ENCODE results near the gene SEC24B.

SEC24B gene

DNA sequence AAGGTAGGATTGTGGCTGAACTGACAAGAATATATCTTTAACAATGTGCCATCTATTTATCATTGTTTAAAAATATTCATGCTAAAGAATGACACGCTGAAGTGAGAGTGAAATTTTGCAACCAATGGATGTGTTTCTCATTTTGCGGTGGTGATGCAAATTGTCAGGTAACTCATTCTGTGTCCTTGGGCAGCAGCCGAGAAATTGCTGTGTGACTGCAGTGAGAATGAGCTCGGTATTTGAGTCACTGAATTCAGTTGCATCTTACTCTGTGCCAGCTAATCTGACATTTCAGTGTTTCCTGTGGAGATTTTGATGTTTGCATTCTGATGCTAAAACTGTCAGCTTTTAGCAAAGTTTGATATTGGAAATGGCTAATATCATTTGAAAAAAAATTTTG lies 154.6 kb downstream of the SEC24B start:
- no peaks in the 10 kb centered on the region for H3K9me3 ChIP-seq (ENCODE audit: control insufficient read depth in 1 of 2, low read length in 2 of 2)
- H3K27ac ChIP-seq (ENCODE audit: low read length) = no peak overlapping the region
- H3K4me1 ChIP-seq (ENCODE audit: control insufficient read depth in 1 of 2, insufficient read depth in 2 of 2, low read length in 2 of 2) = no peaks in the 10 kb centered on the region
- H3K27me3 ChIP-seq (ENCODE audit: low read depth, low read length) = no peaks in the 10 kb centered on the region
- no peak overlapping the region for H3K4me3 ChIP-seq (ENCODE audit: low read depth in 1 of 2, low read length in 2 of 2)
- no peaks in the 10 kb centered on the region for H3K36me3 ChIP-seq (ENCODE audit: control insufficient read depth in 1 of 2, insufficient read depth in 2 of 2, low read length in 2 of 2)

DNA sequence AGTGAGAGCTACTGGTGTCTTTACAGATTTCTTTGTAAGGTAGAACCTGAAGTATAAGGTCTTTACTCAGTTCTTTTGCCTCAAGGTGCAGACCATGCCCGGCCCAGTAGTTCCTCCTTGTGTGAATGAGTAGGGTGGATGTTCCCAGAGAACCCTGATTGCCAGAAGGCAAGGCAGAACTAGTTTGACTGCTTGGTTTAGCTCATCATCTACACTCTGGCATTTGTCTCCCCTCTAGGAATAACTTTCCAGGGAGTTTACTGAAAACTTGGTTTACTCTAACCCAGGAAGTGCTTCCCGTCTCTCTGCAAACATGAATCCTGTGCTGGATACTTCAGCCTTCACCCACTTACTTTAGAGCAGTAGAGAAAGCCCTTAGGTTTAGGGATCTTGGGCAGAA lies 155.5 kb downstream of the SEC24B start:
- no peaks in the 10 kb centered on the region for H3K4me1 ChIP-seq (ENCODE audit: control insufficient read depth in 1 of 2, insufficient read depth in 2 of 2, low read length in 2 of 2)
- H3K27ac ChIP-seq (ENCODE audit: low read length) = no peak overlapping the region
- no peak overlapping the region for H3K4me3 ChIP-seq (ENCODE audit: low read depth in 1 of 2, low read length in 2 of 2)
- no peaks in the 10 kb centered on the region for H3K9me3 ChIP-seq (ENCODE audit: control insufficient read depth in 1 of 2, low read length in 2 of 2)
- no peaks in the 10 kb centered on the region for H3K27me3 ChIP-seq (ENCODE audit: low read depth, low read length)
- H3K36me3 ChIP-seq (ENCODE audit: control insufficient read depth in 1 of 2, insufficient read depth in 2 of 2, low read length in 2 of 2) = no peaks in the 10 kb centered on the region

DNA sequence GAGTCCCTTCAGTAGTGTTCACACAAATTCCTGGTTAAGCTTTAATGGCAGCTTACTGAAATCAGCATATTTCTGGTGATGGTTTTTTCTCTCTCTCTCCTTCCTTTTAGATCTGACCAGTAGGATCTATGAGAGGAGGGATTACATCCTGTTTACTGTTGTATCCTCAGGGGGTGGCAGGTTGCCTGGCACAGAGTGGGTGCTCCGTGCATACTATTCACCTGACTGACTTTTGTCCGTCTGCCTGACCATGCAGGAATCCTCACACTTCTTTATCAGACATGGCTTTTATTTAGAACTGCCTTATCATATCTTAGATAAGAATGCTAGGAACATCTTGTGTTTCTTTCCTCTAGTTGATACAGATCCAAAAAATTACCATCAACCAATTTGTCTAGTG lies 156.0 kb downstream of the SEC24B start:
- no peak overlapping the region for H3K27ac ChIP-seq (ENCODE audit: low read length)
- no peaks in the 10 kb centered on the region for H3K9me3 ChIP-seq (ENCODE audit: control insufficient read depth in 1 of 2, low read length in 2 of 2)
- H3K4me3 ChIP-seq (ENCODE audit: low read depth in 1 of 2, low read length in 2 of 2) = no peak overlapping the region
- H3K4me1 ChIP-seq (ENCODE audit: control insufficient read depth in 1 of 2, insufficient read depth in 2 of 2, low read length in 2 of 2) = no peaks in the 10 kb centered on the region
- no peaks in the 10 kb centered on the region for H3K36me3 ChIP-seq (ENCODE audit: control insufficient read depth in 1 of 2, insufficient read depth in 2 of 2, low read length in 2 of 2)
- no peaks in the 10 kb centered on the region for H3K27me3 ChIP-seq (ENCODE audit: low read depth, low read length)

Data from muscle layer of duodenum (tissue), 2 donors.